Astrocyte of the spinal cord (primary cell): ENCODE measurements around the gene GGT6.

Experiments used
- DNase-seq: peaks from one replicate; pipeline ENCODE4 v3.0.0; 2011; ENCODE audit warnings: low read depth, low spot score
- H3K4me3 ChIP-seq: 2 replicates; pipeline ENCODE4 v1.5.1; 2011; ENCODE audit warnings: low read depth, mild to moderate bottlenecking, low read length, moderate library complexity
- CTCF ChIP-seq: IDR thresholded peaks from 2 replicates; pipeline ENCODE4 v1.5.1; 2012; ENCODE audit warnings: low read depth, mild to moderate bottlenecking, low read length, inconsistent platforms
- in situ Hi-C: cut with HindIII; loops from 2 replicates; pipeline ENCODE4 v1.10.0; 2017; ENCODE audit warnings: low sequenced_read_pairs

Gene GGT6

DNA sequence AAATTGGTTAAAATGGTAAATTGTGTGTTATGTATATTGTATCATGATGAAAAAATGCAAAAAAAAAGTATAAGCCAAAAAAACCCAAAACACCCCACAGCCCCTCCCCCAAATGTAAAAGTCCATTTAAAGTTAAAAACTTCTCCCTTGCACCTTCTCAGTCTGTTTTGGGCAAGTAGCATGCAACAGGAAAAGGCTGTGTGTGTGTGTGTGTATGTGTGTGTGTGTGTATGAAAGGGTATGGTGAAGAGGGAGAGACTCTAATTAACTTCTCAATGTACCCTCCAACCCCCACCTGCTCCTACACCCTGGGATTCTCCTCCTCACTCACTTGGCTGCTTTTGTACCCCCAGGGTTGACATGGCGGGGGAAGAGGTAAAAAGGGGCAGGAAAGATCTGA is 9.2 kb upstream of the GGT6 start:
- no peak for TF ChIP-seq CTCF
- no peak for DNase-seq

DNA sequence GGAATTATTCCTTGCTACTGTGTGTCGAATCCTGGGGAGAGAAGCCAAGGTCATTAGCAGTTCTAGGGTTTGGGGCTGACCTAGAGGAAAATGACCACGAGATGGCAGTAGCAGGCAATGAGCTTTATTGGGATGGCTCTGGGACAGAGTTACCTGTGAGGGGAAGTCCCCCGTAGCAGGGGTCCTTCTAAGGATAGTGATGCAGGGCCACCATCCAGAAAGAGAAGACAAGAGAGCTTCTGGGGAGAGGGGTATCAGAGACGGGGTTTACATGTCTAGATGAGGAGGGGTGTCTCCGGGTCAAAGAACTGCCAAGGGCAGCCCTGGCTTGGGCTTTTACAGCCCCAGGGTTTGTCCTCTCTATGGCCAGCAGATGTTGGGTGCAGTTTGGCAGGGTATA is 6.4 kb upstream of the GGT6 start:
- in situ Hi-C loops, result no loop called here
- H3K4me3 ChIP-seq, result no peak overlapping the region
- peak; percentile 32 for DNase-seq
- peak; percentile 78 for TF ChIP-seq CTCF

More for the DNA sequence above, 9.2 kb upstream of the GGT6 start:
- in situ Hi-C loops, result no loop called here
- H3K4me3 ChIP-seq, result no peak overlapping the region

DNA sequence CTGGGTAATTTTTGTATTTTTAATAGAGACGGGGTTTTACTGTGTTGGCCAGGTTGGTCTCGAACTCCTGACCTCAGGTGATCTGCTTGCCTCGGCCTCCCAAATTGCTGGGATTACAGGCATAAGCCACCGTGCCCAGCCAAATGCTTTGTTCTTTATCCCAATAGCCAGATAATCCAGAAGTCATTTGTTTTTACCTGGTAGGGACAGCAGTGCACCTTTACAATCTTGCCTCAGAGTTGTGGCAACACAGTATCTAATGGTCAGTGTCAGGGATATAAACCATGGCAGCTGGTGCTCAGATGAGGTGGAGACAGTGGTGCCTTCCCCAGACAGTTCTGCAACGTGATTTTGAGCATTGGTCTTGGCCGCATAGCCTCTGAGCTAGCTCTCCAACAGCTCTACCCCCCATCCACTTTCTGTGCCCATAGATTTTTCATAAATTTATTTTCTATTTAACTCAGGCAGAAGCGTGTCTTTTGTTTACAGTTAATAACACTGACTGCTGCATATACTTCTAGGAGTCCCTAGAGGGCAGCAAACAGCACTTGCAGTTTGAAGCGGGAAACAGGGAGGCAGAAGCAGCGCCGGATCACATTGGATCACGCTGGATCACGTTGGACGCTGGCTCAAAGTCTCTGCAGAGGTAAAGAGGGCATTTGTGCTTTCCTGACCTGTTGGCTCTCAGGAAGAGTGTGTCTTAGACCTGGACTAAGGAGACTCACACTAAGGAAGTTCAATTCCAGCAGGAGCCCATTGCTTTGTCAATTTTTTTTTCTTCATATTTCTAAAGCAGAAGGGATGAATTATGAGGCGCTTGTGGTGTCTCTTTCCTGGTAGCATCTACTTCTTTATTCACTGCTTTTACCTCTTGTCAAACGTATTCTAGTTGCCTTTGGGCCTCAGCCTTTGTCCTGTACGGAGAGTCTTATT is 5.1 kb upstream of the GGT6 start:
- H3K4me3 ChIP-seq, result no peak overlapping the region
- peak; percentile 90 for TF ChIP-seq CTCF
- in situ Hi-C loops, result no loop called here
- DNase-seq, result peak; percentile 70

DNA sequence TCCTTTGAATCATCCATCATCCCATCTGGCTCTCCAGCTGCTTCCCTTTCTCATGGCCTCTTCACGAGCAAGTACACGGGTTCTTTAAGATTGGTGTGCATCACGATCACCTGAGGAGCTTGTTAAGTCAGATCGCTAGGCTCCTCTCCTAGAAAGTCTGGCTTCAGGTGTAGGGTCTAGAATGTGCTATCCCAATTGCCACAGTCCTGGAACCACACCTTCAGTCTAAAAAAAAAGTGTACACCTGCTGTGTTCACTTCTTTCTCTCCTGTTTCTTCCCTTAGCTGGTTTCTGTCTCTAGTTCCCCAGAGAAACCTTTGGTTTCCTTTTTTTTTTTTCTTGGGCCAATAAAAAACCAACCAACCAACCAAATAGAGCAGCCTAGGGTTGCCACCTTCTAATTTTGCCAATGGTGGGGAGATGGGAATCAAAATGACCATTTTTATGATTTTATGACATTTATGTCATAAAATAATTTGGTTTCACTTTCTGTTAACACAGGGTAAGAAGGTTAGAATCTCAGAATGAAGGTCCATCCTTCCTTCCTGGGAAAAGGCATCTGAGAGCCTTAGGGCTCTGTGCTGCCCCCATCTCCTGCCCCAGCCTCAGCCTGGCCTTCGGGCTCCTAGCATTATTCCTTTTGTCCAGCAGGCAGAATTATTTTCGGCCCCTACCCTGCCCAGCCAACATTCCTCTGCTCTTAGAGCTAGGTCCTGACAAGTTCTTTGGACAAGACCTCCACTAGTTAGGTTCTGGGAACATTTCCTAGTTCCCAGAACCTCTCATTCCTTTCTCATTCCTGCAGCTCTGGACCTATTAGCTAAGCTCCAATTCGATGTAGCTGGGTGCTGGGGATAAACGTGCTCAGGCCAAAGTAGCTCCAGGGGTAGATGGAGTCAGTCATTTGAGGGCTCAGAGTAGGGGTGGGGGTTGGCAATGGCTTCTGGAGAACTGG is 1.9 kb upstream of the GGT6 start:
- no peak for DNase-seq
- no peak for TF ChIP-seq CTCF
- in situ Hi-C loops, result no loop called here
- H3K4me3 ChIP-seq, result no peak overlapping the region

DNA sequence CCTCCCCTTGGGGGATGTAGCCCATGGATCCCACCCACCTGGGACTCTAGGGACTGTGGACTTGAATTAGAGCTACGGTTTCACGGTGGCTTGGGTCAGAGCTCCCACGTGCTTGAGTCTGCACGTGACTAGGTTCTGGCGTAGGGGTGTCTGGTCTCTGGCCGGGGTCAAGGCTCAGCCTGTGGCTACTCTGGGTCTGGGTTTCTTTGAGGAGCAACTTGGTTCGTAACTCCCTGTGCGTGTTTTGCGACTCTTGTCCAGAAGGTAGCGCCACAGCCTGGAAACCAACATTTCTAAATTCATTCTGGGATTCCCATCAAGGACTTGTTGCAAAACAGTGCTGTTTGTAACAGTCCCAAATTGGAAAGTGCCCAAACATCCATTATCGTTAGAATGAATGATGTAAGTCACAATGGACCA is 470 bp upstream of the GGT6 start:
- in situ Hi-C loops, result no loop called here
- no peak for TF ChIP-seq CTCF
- H3K4me3 ChIP-seq, result no peak overlapping the region
- DNase-seq, result no peak

DNA sequence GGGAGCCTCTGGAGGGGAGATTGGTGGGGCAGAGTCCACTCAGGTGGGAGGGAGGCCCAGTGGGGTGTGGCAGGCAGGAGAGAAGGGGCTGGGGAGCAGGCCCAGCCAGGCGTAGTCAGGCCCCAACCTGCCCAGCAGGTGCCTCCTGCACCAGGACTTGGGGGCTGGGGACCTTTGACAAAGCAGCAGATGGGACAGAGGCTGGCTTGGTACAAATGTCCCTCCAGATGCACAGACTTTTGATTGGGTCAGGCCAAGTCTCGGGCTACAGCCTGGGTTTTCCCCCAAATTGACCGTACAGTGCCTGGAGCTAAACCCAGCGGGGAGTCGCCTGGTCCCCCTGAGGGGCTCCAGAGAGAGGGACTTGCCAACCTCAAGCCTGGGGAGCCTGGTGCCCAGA is 411 bp downstream of the GGT6 start:
- H3K4me3 ChIP-seq, result no peak overlapping the region
- in situ Hi-C loops, result no loop called here
- no peak for DNase-seq
- no peak for TF ChIP-seq CTCF
